Myocyte (in vitro differentiated cells): ENCODE results near the gene RCAN1. TPM values are rescaled to one million over a fixed set of nuclear protein-coding genes. Genes with fewer than 3 reads are reported as not detected.

Experiments used
- DNase-seq: peaks from one replicate; pipeline ENCODE4 v3.0.0-alpha.2; 2012; ENCODE audit warnings: low read depth
- total RNA-seq: library from RNA; depleted of rRNA; stranded (reverse); fragments of >200 nt; gene quantifications from 2 replicates; pipeline ENCODE4 v1.2.3, GENCODE V29; 2014

Gene RCAN1
- total RNA-seq, 1 donor from 2014 or later: 40.2 TPM

GRCh38 chr21:34544032-34544496, 70.8 kb downstream of the RCAN1 start:
- DNase-seq: peak; percentile 56

- no peak for DNase-seq
Observed at GRCh38 chr21:34543017-34543416, 71.9 kb downstream of the RCAN1 start.

GRCh38 chr21:34540206-34540605, 74.7 kb downstream of the RCAN1 start:
- no peak for DNase-seq

- no peak for DNase-seq
Observed at GRCh38 chr21:34537838-34538237, 77.1 kb downstream of the RCAN1 start.

GRCh38 chr21:34536820-34537219, 78.1 kb downstream of the RCAN1 start:
- no peak for DNase-seq

- no peak for DNase-seq
Observed at GRCh38 chr21:34536311-34536710, 78.6 kb downstream of the RCAN1 start.

GRCh38 chr21:34535886-34536285, 79.0 kb downstream of the RCAN1 start:
- DNase-seq: no peak

- peak; percentile 92 for DNase-seq
Observed at GRCh38 chr21:34534522-34534921, 80.4 kb downstream of the RCAN1 start.

- no peak for DNase-seq
Observed at GRCh38 chr21:34533938-34534337, 81.0 kb downstream of the RCAN1 start.

GRCh38 chr21:34531399-34531798, 83.5 kb downstream of the RCAN1 start:
- no peak for DNase-seq

GRCh38 chr21:34530261-34530660, 84.7 kb downstream of the RCAN1 start:
- peak; percentile 33 for DNase-seq

- DNase-seq: no peak
Observed at GRCh38 chr21:34528131-34528561, 86.8 kb downstream of the RCAN1 start.

- DNase-seq: peak; percentile 95
Observed at GRCh38 chr21:34526618-34527290, 88.2 kb downstream of the RCAN1 start.

GRCh38 chr21:34526241-34526617, 88.7 kb downstream of the RCAN1 start:
- DNase-seq: no peak

GRCh38 chr21:34524646-34525601, 90.0 kb downstream of the RCAN1 start:
- peak; percentile 31 for DNase-seq

- DNase-seq: no peak
Observed at GRCh38 chr21:34523019-34523555, 91.8 kb downstream of the RCAN1 start.

GRCh38 chr21:34522284-34522683, 92.6 kb downstream of the RCAN1 start:
- DNase-seq: no peak

- DNase-seq: no peak
Observed at GRCh38 chr21:34521561-34521960, 93.4 kb downstream of the RCAN1 start.

GRCh38 chr21:34520764-34521508, 94.0 kb downstream of the RCAN1 start:
- no peak for DNase-seq

- DNase-seq: no peak
Observed at GRCh38 chr21:34520281-34520680, 94.6 kb downstream of the RCAN1 start.

GRCh38 chr21:34519694-34520093, 95.2 kb downstream of the RCAN1 start:
- no peak for DNase-seq
